CD8-positive, alpha-beta memory T cell (primary cell): Measurements from ENCODE around the gene GPR157. TPM values are rescaled to one million over a fixed set of nuclear protein-coding genes. Genes with fewer than 3 reads are reported as not detected.

Source experiments
- CTCF ChIA-PET: fragments of 350-600 bp; sonication (Branson Sonifier 250); formaldehyde crosslinking; loops from one replicate; lab custom pipeline; 2021; ENCODE audit warnings: antibody characterized with exemption; lab: Charles Lee
- POLR2A ChIA-PET: fragments of 350-600 bp; sonication (Branson Sonifier 250); formaldehyde crosslinking; loops from one replicate; lab custom pipeline; 2021; ENCODE audit warnings: antibody characterized with exemption; lab: Charles Lee
- DNase-seq, 5 donors: peaks; one replicate each; pipeline versions ENCODE4 v3.0.0 to v3.0.0-alpha.2; 2020 to 2022; ENCODE audit warnings: mixed read lengths in 1 of 5
- H3K27ac ChIP-seq: one replicate; pipeline ENCODE4 v1.7.0; 2013; ENCODE audit warnings: low read depth, mild to moderate bottlenecking, low read length, moderate library complexity
- H3K27me3 ChIP-seq: 2 replicates; pipeline ENCODE4 v1.7.0; 2013; ENCODE audit warnings: low read length, mild to moderate bottlenecking; ENCODE audit not compliant: insufficient read depth, poor library complexity, severe bottlenecking
- H3K36me3 ChIP-seq: 2 replicates; pipeline ENCODE4 v1.7.0; 2013; ENCODE audit warnings: mild to moderate bottlenecking, low read length, moderate library complexity; ENCODE audit not compliant: insufficient read depth
- H3K4me1 ChIP-seq: 2 replicates; pipeline ENCODE4 v1.7.0; 2013; ENCODE audit warnings: mild to moderate bottlenecking, low read length, moderate library complexity; ENCODE audit not compliant: insufficient read depth
- H3K4me3 ChIP-seq: 2 replicates; pipeline ENCODE4 v1.7.0; 2013; ENCODE audit warnings: mild to moderate bottlenecking, low read length
- H3K9me3 ChIP-seq: 2 replicates; pipeline ENCODE4 v1.7.0; 2013; ENCODE audit warnings: mild to moderate bottlenecking, low read length
- H3K27ac Mint-ChIP-seq, 8 donors: one replicate each; pipeline ENCODE4 v1.8.0; 2020 to 2021; ENCODE audit warnings: mixed read lengths in 8 of 8, mild to moderate bottlenecking in 6 of 8, inconsistent platforms in 3 of 8, moderate library complexity in 3 of 8
- H3K27me3 Mint-ChIP-seq, 2 donors: one replicate each; pipeline ENCODE4 v1.8.0; 2020 to 2021; ENCODE audit warnings: mixed read lengths in 2 of 2, mild to moderate bottlenecking in 1 of 2, moderate library complexity in 1 of 2
- H3K36me3 Mint-ChIP-seq, 3 donors: one replicate each; pipeline ENCODE4 v1.8.0; 2020 to 2021; ENCODE audit warnings: mixed read lengths in 3 of 3, inconsistent platforms in 1 of 3, mild to moderate bottlenecking in 1 of 3
- H3K4me1 Mint-ChIP-seq, 3 donors: one replicate each; pipeline ENCODE4 v1.8.0; 2020 to 2021; ENCODE audit warnings: mixed read lengths in 3 of 3, inconsistent platforms in 1 of 3, mild to moderate bottlenecking in 1 of 3
- H3K4me3 Mint-ChIP-seq, 7 donors: one replicate each; pipeline ENCODE4 v1.8.0; 2020 to 2021; ENCODE audit warnings: mixed read lengths in 7 of 7, mild to moderate bottlenecking in 6 of 7, moderate library complexity in 4 of 7, inconsistent platforms in 2 of 7
- H3K9me3 Mint-ChIP-seq, 5 donors: one replicate each; pipeline ENCODE4 v1.8.0; 2020 to 2022; ENCODE audit warnings: mixed read lengths in 5 of 5, mild to moderate bottlenecking in 3 of 5, moderate library complexity in 2 of 5, inconsistent platforms in 1 of 5
- polyA plus RNA-seq: library from polyadenylated mRNA; unstranded; fragments of 300-500 nt; fragmentation: Illumina TruSeq; gene quantifications from one replicate; pipeline ENCODE4 v1.2.3, GENCODE V29; 2021
- total RNA-seq, 2 experiments: library from RNA; stranded (reverse); gene quantifications; one replicate each; pipeline ENCODE4 v1.2.3, GENCODE V29; 2021

GPR157 gene
- total and polyA plus RNA-seq, 3 experiments from 2014 or later = 3.0 to 4.7 (median 3.1) TPM

DNA sequence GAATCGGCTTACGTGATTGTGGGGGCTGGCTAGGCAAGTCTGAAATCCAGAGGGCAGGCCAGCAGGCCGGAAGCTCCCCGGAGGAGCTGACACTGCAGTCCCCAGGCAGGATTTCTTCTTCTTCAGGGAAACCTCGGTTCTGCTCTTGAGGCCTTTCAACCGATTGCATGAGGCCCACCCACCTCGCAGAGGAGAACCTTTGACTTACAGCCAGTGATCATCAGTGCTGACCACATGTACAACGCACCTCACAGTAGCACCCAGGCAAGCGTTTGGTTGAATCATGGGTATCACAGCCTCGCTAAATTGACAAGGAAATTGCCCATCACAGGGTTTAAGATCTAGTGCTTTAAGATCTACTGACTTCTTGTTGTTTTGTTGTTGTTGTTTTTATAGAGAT lies 23.6 kb upstream of the GPR157 start:
- no peaks in the 10 kb centered on the region for H3K9me3 ChIP-seq
- H3K4me1 Mint-ChIP-seq = no peaks in the 10 kb centered on the region
- H3K27ac ChIP-seq = no peak overlapping the region
- no peak overlapping the region for H3K4me3 ChIP-seq
- no peak overlapping the region for H3K4me3 Mint-ChIP-seq
- CTCF ChIA-PET = no interaction called here
- peaks cover 0 to 2% of the 10 kb centered on the region in 2 donors for H3K27me3 Mint-ChIP-seq
- no peaks in the 10 kb centered on the region for H3K27me3 ChIP-seq
- no peaks in the 10 kb centered on the region for H3K4me1 ChIP-seq
- no peak for DNase-seq
- H3K36me3 ChIP-seq = no peaks in the 10 kb centered on the region
- no peaks in the 10 kb centered on the region for H3K9me3 Mint-ChIP-seq
- H3K27ac Mint-ChIP-seq = peak overlapping the region in 1 of 8 donors; percentile 21
- peaks cover 0 to 3% (median 0%) of the 10 kb centered on the region in 3 donors for H3K36me3 Mint-ChIP-seq
- POLR2A ChIA-PET = no interaction called here

DNA sequence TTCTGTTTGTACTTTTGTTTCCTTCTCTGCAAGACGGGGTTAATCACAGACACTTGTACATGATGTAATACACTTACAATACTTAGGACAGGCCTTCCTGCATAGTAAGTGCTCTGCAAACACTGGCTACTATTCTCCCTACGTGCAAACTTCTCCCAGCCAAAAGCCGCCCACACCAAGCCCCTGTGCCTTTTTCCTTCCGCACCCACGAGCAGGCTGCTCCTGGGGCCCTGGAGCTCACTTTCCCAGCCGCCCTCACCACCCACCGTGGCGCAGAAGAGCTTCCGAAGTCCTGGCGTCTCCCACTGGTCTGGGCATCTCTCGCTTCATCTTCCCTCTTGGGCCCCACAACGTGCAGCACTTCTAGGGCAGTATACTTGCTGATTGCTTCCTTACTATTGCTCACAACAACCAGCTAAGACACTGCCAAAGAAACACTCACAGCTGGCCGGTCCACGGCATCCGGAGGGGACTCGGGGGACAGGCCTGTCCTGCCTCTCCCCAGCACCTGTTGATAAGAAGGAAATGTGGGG lies 22.5 kb upstream of the GPR157 start:
- ChIA-PET CTCF (no interaction called here), POLR2A (no interaction called here)
- Histone ChIP-seq H3K27ac (no peak overlapping the region), H3K9me3 (no peaks in the 10 kb centered on the region), H3K36me3 (no peaks in the 10 kb centered on the region), H3K4me3 (no peak overlapping the region), H3K4me1 (no peaks in the 10 kb centered on the region), H3K27me3 (no peaks in the 10 kb centered on the region)
- Mint-ChIP-seq H3K27me3 (no peaks in the 10 kb centered on the region), H3K9me3 (no peaks in the 10 kb centered on the region), H3K4me1 (no peaks in the 10 kb centered on the region), H3K36me3 (peaks cover 0 to 3% (median 0%) of the 10 kb centered on the region in 3 donors), H3K27ac (no peak overlapping the region), H3K4me3 (no peak overlapping the region)
- DNase-seq = peak in 1 of 5 donors; percentile 39

DNA sequence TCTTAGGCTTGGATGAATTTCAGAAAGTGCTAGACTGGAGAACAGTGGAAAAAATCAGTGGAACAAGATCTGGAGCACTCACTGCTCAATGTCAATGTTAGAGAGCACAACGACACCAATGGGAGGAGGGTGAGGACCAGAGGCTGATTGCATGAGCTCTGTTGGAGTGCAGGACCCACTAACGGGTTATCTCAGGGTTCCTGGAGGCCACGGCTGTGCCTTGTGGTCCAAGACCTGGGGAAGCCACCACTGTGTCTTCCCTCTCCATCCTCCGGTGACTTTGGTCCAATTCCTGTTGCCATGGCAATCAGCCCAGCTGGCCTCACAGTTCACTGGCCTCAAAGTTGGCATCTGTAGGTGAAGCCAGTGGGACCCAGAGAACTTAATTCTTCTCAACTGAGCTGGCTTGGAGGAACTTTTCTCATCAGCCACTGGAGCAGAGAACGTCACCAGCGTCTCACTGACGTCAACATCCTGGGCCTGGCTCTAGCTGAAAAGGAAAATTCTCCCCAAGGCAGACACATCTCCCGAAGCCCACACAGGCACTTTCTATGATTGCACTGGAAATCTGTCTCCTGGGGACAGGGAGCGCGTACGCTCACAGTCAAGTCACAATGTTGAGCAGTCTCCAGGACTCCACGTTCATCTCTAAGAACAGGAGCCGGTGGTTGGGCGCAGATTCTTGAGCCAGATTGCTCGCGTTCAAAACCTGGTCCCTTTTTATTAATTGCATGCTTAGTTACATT lies 21.9 kb upstream of the GPR157 start:
- Histone ChIP-seq H3K27ac (no peak overlapping the region), H3K36me3 (no peaks in the 10 kb centered on the region), H3K27me3 (no peaks in the 10 kb centered on the region), H3K9me3 (no peaks in the 10 kb centered on the region), H3K4me3 (no peak overlapping the region), H3K4me1 (no peaks in the 10 kb centered on the region)
- ChIA-PET CTCF (no interaction called here), POLR2A (no interaction called here)
- DNase-seq = peak in 1 of 5 donors; percentile 36
- Mint-ChIP-seq H3K9me3 (no peaks in the 10 kb centered on the region), H3K4me3 (no peak overlapping the region), H3K27ac (no peak overlapping the region), H3K27me3 (no peaks in the 10 kb centered on the region), H3K36me3 (peaks cover 0 to 3% (median 0%) of the 10 kb centered on the region in 3 donors), H3K4me1 (no peaks in the 10 kb centered on the region)

DNA sequence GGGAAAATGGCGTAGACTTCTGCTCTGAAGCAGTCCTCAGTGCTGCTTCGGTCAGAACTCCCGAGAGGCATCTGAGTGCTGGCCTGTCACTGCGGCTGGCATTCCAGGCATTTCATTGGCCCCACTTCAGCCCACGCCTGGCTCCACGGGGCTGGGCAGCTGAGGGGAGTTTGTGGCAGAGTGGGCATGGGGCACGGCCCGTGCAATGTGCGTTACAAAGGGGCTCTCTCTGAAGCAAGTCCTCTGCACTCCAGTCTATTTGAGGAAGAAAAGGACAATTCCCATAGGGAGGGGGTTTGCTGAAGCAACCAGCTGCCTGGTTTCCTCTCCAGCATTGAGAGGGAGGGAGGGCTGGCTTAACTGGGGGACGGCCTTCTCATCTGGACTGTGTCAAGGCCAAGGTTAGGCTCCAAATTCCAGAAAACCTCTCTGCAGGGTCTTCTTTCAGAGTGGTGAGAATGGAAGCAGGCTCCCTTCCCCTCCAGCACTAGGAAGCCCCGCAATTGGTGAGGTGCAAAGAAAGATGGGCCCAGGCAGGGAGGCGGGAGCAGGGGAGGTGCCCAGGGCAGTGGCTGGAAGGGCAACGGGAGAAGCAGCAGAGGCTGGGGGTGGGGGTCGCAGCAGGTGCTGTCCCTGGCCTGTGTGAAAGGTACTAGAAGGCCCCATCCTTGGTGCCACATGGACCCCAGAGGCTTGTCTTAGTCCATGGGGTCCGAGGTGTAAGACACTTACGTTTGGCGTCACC lies 21.1 kb upstream of the GPR157 start:
- ChIA-PET POLR2A (no interaction called here), CTCF (no interaction called here)
- Histone ChIP-seq H3K27ac (no peak overlapping the region), H3K36me3 (no peaks in the 10 kb centered on the region), H3K4me1 (no peaks in the 10 kb centered on the region), H3K9me3 (no peaks in the 10 kb centered on the region), H3K27me3 (no peaks in the 10 kb centered on the region), H3K4me3 (no peak overlapping the region)
- DNase-seq = peak in 1 of 5 donors; percentile 23
- Mint-ChIP-seq H3K4me1 (no peaks in the 10 kb centered on the region), H3K36me3 (peaks cover 0 to 3% (median 0%) of the 10 kb centered on the region in 3 donors), H3K4me3 (no peak overlapping the region), H3K9me3 (no peaks in the 10 kb centered on the region), H3K27ac (peak overlapping the region in 1 of 8 donors; percentile 67), H3K27me3 (no peaks in the 10 kb centered on the region)

DNA sequence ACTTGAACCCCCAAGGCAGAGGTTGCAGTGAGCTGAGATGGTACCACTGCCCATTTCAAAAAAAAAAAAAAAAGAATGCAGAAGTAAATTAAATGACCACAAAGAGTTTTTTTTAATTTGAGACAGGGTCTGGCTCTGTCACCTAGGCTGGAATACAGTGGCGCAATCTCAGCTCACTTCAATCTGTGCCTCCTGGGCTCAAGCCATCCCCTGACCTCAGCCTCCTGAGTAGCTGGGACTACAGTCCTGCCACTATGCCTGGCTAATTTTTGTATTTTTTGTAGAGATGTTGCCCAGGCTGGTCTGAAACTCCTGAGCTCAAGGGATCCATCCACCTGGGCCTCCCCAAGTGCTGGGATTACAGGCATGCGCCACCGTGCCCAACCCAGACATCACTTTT lies 20.2 kb upstream of the GPR157 start:
- POLR2A ChIA-PET = no interaction called here

DNA sequence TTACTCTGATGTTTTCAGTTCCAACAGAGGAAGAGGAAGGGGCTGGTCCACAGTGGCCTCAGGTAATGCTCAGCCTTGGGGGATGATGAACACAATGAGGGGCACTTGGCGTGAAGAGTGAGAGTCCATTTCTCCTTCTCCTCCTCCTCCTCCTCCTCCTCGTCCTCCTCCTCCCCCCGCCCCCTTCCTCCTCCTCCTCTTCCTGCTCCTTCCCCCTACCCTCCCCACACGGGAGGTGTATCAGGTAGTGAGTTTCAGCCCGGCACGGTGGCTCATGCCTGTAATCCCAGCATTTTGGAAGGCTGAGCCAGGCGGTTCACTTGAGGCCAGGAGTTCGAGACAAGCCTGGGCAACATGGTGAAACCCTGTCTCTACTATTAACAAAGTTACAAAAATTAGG lies 17.3 kb upstream of the GPR157 start:
- Histone ChIP-seq H3K27ac (no peak overlapping the region), H3K27me3 (no peaks in the 10 kb centered on the region), H3K9me3 (no peaks in the 10 kb centered on the region), H3K36me3 (no peaks in the 10 kb centered on the region), H3K4me1 (no peaks in the 10 kb centered on the region), H3K4me3 (no peak overlapping the region)
- ChIA-PET POLR2A (no interaction called here), CTCF (no interaction called here)
- Mint-ChIP-seq H3K36me3 (no peaks in the 10 kb centered on the region), H3K9me3 (no peaks in the 10 kb centered on the region), H3K27me3 (peaks cover 0 to 3% of the 10 kb centered on the region in 2 donors), H3K4me3 (no peak overlapping the region), H3K27ac (peak overlapping the region in 1 of 8 donors; percentile 67), H3K4me1 (peaks cover 4 to 5% (median 4%) of the 10 kb centered on the region in 3 donors)
- DNase-seq = no peak

More for the DNA sequence above, 20.2 kb upstream of the GPR157 start:
- no peak for DNase-seq
- no peaks in the 10 kb centered on the region for H3K9me3 ChIP-seq
- no peaks in the 10 kb centered on the region for H3K4me1 Mint-ChIP-seq
- no peaks in the 10 kb centered on the region for H3K36me3 ChIP-seq
- CTCF ChIA-PET = no interaction called here
- no peak overlapping the region for H3K27ac Mint-ChIP-seq
- no peak overlapping the region for H3K4me3 Mint-ChIP-seq
- no peaks in the 10 kb centered on the region for H3K4me1 ChIP-seq
- no peak overlapping the region for H3K27ac ChIP-seq
- no peaks in the 10 kb centered on the region for H3K27me3 ChIP-seq
- H3K27me3 Mint-ChIP-seq = no peaks in the 10 kb centered on the region
- H3K4me3 ChIP-seq = no peak overlapping the region
- no peaks in the 10 kb centered on the region for H3K9me3 Mint-ChIP-seq
- peaks cover 0 to 3% (median 0%) of the 10 kb centered on the region in 3 donors for H3K36me3 Mint-ChIP-seq

DNA sequence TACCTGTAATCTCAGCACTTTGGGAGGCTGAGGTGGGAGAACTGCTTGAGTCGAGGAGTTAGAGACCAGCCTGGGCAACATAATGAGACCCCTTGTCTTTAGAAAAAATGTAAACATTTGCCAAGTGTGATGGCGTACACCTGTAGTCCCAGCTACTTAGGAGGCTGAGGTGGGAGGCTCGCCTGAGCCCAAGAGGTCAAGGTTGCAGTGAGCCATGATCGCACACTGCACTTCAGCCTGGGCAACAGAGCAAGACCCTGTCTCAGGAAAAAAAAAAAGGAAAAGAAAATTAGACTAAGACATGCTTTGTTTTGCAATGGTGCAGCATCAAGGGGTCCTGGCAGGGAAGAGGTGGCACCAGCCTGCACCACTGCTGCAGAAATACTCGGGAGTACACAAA lies 16.8 kb upstream of the GPR157 start:
- H3K4me1 ChIP-seq = no peaks in the 10 kb centered on the region

More for the DNA sequence above, 16.8 kb upstream of the GPR157 start:
- CTCF ChIA-PET = no interaction called here
- peak overlapping the region in 2 of 8 donors; percentile 11 to 47 for H3K27ac Mint-ChIP-seq
- Histone ChIP-seq H3K36me3 (no peaks in the 10 kb centered on the region), H3K27ac (no peak overlapping the region), H3K27me3 (no peaks in the 10 kb centered on the region), H3K4me3 (no peak overlapping the region), H3K9me3 (no peaks in the 10 kb centered on the region)
- H3K36me3 Mint-ChIP-seq = no peaks in the 10 kb centered on the region
- H3K9me3 Mint-ChIP-seq = no peaks in the 10 kb centered on the region
- no peak overlapping the region for H3K4me3 Mint-ChIP-seq
- DNase-seq = no peak
- POLR2A ChIA-PET = no interaction called here
- peaks cover 0 to 3% of the 10 kb centered on the region in 2 donors for H3K27me3 Mint-ChIP-seq
- H3K4me1 Mint-ChIP-seq = peaks cover 4 to 5% (median 4%) of the 10 kb centered on the region in 3 donors
